GM12878 (cell line): ENCODE results near the gene NOS3.

Experiments used
- CBFB ChIP-seq: IDR thresholded peaks from 2 replicates; pipeline ENCODE4 v1.6.1; 2016; ENCODE audit warnings: antibody characterized with exemption, low read depth
- CBX3 ChIP-seq: fragments of 200-600 bp; sonication (generic); IDR thresholded peaks from 2 replicates; pipeline ENCODE4 v1.6.1; 2016; ENCODE audit warnings: low read depth, borderline replicate concordance
- CTCF ChIP-seq, 3 experiments: IDR thresholded peaks in 2 of 3; conservative IDR thresholded peaks in 1 of 3; 2 replicates each; pipeline ENCODE4 v1.5.1; 2011; ENCODE audit warnings: low read depth in 3 of 3, low read length in 3 of 3, mild to moderate bottlenecking in 3 of 3, control low read depth in 2 of 3, moderate library complexity in 2 of 3, inconsistent platforms in 1 of 3, mixed read lengths in 1 of 3; ENCODE audit not compliant: control insufficient read depth in 2 of 3, insufficient read depth in 1 of 3; ENCODE audit errors: extremely low read depth in 1 of 3
- HSF1 ChIP-seq: fragments of 150-350 bp; IDR thresholded peaks from 2 replicates; pipeline ENCODE4 v1.6.1; 2014; ENCODE audit warnings: mild to moderate bottlenecking, low read depth, low read length
- TAF1 ChIP-seq: IDR thresholded peaks from 2 replicates; pipeline ENCODE4 v1.6.1; 2011; ENCODE audit warnings: mild to moderate bottlenecking, low read depth, low read length, borderline replicate concordance
- ZNF274 ChIP-seq: IDR thresholded peaks from one replicate; pipeline ENCODE4 v1.8.0; 2011; ENCODE audit not compliant: insufficient read length, insufficient read depth

GRCh38 chr7:151024435-151025056, 33.7 kb downstream of the NOS3 start, which contains the start of gene ATG9B:
- no peak for TF ChIP-seq ZNF274
- TF ChIP-seq CBFB, result no peak
- no peak for TF ChIP-seq TAF1
- no peak for TF ChIP-seq CTCF (IDR thresholded peaks at IDR 0.05 in 2 of 3, conservative IDR thresholded peaks at IDR 0.05 in 1 of 3; ENCODE audit: control insufficient read depth in 2 of 3, extremely low read depth in 1 of 3, insufficient read depth in 1 of 3, low read depth in 3 of 3, low read length in 3 of 3)
- no peak for TF ChIP-seq HSF1
- no peak for TF ChIP-seq CBX3
